Measurements from ENCODE around the gene DEPDC1B.
"Not testable (repeated sequence)": the region's sequence is repeated elsewhere in the genome, so short reads cannot be mapped to it uniquely, and the experiment has no call there.

Gene DEPDC1B

GRCh38 chr5:60699609-60700415 is at the start of gene DEPDC1B:
TSS of gene DEPDC1B (minus strand) at chr5:60700166. CDS start at chr5:60700093, 73 bp downstream.
- peak; percentile 66 for DNase-seq (ENCODE audit: low read depth)

- no peak for DNase-seq (ENCODE audit: low read depth)
Observed at GRCh38 chr5:60744682-60745081, 44.7 kb upstream of the DEPDC1B start.

GRCh38 chr5:60743511-60744314 is 43.7 kb upstream of the DEPDC1B start:
- no peak for DNase-seq (ENCODE audit: low read depth)

DNA sequence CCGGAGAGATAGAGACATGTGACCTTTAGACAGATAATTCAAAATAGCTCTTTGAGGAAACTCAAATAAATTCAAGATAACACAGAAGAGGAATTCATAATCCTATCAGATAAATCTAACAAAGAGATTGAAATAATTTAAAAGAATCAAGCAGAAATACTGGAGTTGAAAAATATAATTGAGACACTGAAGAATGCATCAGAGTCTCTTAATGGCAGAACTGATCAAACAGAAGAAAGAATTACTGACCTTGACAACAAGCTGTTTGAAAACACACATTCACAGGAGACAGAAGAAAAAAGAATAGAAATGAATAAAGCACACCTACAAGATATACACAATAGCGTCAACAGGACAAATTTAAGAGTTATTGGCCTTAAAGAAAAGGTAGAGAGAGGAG is 40.4 kb upstream of the DEPDC1B start:
- no peak for DNase-seq (ENCODE audit: low read depth)

- no peak for DNase-seq (ENCODE audit: low read depth)
Observed at GRCh38 chr5:60738933-60739332, 39.0 kb upstream of the DEPDC1B start.

DNA sequence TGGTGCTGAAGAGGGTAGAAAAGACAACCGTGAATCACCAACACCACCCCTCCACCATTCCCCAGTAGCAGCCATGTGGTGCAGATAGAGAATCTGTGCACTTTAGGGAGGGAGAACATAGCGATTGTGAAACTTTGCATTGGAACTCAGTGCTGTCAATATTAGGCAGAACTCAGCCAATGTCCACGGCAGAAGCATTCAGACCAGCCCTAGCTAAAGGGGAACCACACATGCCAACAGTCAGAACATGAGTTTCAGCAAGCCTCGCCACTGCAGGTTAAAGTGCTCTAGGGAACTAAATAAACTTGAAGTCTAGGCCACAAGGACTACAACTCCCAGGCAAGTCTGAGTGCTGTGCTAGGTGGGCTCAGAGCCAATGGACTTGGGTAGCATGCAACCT is 38.5 kb upstream of the DEPDC1B start:
- no peak for DNase-seq (ENCODE audit: low read depth)

DNA sequence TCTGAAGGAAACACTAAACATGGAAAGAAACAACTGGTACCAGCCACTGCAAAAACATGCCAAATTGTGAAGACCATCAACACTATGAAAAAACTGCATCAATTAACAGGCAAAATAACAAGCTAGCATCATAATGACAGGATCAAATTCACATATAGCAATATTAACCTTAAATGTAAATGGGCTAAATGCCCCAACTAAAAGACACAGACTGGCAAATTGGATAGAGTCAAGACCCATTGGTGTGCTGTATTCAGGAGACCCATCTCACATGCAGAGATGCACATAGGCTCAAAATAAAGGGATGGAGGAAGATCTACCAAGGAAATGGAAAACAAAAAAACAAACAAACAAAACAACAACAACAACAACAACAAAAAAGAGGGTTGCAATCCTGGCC is 30.9 kb upstream of the DEPDC1B start:
- not testable (repeated sequence) for DNase-seq (ENCODE audit: low read depth)

DNA sequence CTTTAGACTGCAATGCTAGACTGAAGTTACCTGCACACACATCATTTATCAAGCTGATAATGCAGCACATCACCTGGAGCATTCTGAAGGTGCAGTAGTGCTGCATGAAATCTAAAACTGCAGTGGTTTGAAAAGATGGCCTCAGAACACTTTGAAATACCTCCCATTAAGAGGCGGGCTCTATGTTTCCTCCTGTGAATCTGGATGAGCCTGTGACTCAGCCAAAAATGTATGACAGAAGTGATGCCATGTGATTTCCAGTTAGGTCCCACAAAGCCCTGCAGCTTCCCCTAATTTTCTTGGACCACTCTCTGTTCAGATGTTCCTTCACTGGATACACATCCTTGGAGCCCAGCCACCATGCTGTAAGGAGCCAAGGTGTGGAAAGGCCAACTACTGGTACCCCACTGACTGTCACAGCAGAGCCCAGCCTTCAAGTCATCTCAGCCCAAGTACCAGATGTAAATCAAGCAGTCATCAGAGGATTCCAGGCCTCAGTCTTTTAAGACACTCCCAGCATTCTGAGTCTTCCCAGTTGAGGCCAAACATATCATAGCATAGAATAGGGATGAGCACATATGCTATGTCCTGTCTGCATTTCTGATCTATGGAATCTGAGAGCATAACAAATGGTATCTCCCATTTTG is 27.2 kb upstream of the DEPDC1B start:
- DNase-seq (ENCODE audit: low read depth): no peak

- DNase-seq (ENCODE audit: low read depth): no peak
Observed at GRCh38 chr5:60724126-60724525, 24.2 kb upstream of the DEPDC1B start.

GRCh38 chr5:60722416-60722815 is 22.4 kb upstream of the DEPDC1B start:
- no peak for DNase-seq (ENCODE audit: low read depth)

GRCh38 chr5:60719329-60719728 is 19.4 kb upstream of the DEPDC1B start:
- no peak for DNase-seq (ENCODE audit: low read depth)

GRCh38 chr5:60718166-60718892 is 18.4 kb upstream of the DEPDC1B start:
- no peak for DNase-seq (ENCODE audit: low read depth)

DNA sequence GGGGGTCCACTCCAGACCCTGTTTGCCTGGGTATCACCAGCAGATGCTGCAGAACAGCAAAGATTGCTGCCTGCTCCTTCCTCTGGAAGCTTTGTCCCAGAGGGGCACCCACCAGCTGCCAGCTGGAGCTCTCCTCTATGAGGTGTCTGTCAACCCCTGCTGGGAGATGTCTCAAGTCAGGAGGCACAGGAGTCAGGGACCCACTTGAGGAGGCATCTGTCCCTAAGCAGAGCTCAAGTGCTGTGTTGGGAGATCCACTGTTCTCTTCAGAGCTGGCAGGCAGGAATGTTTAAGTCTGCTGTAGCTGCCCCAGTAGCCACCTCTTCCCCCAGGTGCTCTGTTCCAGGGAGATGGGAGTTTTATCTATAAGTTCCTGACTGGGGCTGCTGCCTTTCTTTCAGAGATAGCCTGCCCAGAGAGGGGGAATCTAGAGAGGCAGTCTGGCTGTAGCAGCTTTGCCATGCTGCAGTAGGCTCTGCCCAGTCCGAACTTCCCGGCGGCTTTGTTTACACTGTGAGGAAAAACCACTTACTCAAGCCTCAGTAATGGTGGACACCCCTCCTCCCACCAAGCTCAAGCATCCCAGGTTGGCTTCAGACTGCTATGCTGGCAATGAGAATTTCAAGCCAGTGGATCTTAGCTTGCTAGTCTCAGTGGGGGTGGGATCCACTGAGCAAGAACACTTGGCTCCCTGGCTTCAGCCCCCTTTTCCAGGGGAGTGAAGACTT is 15.4 kb upstream of the DEPDC1B start:
- DNase-seq (ENCODE audit: low read depth): not testable (repeated sequence)

DNA sequence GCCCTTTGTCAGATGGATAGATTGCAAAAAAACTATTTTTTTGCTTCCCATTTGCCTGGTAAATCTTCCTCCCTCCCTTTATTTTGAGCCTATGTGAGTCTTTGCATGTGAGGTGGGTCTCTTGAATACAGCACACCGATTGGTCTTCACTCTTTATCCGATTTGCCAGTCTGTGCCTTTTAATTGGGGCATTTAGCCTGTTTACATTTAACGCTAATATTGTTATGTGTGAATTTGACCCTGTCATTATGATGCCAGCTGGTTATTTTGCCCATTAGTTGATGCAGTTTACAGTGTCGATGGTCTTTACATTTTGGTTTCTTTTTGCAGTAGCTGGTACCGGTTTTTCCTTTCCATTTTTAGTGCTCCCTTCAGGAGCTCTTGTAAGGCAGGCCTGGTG is 13.0 kb upstream of the DEPDC1B start:
- DNase-seq (ENCODE audit: low read depth): no peak

DNA sequence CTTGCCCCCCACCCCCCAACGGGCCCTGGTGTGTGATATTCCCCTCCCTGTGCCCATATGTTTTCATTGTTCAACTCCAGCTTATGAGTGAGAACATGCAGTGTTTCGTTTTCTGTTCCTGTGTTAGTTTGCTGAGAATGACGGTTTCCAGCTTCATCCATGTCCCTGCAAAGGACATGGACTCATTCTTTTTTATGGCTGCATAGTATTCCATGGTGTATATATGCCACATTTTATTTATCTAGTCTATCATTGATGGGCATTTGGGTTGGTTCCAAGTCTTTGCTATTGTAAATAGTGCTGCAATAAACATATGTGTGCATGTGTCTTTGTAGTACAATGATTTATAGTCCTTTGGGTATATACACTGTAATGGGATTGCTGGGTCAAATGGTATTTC is 11.9 kb upstream of the DEPDC1B start:
- DNase-seq (ENCODE audit: low read depth): not testable (repeated sequence)

DNA sequence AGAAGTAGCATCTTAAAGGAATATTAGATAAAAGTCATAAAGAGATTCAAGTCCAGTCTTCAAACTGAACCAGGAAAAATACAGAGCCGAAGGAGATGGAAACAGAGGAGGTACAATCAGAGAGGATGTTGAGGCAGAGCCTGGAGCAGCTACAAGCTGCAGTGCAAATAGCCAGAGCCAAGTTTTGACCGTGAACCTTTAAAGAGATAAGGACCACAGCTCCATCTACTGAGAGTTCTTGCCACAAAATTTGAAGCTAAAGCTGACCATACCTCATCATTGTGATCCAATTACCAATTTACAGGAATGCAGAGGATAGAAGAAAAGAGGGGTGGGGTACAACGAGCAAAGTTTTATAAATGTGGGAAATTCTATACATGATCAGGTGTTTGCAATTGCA is 10.4 kb upstream of the DEPDC1B start:
- DNase-seq (ENCODE audit: low read depth): no peak

DNA sequence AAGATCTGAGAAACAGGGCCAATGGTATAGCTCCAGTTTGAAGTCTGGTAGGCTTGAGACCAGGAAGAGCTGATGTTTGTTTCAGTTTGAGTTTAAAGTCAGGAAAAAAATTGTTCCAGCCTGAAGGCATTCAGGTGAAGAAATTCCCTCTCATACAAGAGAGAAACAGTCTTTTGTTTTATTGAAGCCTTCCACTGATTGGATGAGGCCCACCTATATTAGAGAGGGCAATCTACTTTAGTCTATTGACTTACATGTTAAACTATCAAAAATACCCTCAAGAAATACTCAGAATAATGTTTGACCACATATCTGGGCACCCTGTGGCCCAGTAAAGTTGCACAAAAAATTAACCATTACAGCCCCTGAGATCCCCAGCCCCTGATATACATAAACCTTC is 5.2 kb upstream of the DEPDC1B start:
- no peak for DNase-seq (ENCODE audit: low read depth)

DNA sequence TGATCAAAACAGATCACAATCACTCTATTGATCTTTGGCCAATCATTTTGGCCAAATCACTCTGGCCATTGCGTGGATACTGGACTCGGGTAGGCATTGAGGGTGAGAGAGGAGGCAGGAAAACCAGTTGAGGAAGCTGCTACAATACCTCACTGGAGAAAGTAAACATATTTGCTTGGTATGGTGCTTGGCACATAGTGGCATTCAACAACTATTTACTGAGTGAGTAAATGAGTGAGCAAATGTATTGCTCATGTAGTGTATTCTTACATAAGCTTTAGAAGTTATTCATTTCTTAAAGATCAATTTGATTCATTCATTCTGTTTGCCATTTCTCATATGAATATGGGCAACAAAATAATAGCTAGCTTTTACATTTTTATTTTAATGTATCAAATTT is 4.0 kb upstream of the DEPDC1B start:
- no peak for DNase-seq (ENCODE audit: low read depth)

DNA sequence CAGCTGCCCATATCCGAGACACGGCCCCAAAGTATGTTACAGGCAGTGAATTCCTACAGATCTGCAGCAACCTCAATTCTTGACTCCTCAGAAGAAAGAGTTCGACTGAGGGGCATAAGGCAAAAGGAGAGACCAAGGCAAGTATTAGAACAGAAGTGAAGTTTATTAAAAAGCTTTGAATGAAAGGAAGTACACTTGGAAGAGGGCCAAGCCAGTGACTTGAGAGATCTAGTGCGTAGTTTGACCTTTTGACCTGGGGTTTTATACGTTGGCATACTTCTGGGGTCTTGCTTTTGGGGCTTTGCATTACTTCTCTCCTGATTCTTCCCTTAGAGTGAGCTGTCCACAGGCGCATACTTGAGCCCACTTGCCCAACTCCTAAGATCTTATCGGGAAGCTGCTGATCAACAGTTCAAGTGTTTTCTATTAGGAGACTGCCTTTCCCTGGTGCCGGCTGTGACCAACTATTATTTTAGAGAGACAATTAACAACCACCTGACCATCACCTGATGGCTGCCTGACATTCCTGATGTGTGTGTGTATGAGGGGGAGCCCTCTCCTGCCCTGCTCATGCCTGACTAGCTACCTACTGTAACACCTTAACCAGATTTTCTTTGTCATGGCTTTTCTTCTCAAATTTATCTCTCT is 1.5 kb upstream of the DEPDC1B start:
- no peak for DNase-seq (ENCODE audit: low read depth)

GRCh38 chr5:60700416-60700757 is 421 bp upstream of the DEPDC1B start:
- DNase-seq (ENCODE audit: low read depth): peak; percentile 5

- no peak for DNase-seq (ENCODE audit: low read depth)
Observed at GRCh38 chr5:60699288-60699608, 718 bp downstream of the DEPDC1B start.

Data from GM04504 (cell line).